Loucy (cell line): ENCODE measurements around the gene FXR2.

Experiments used
- H2AFZ ChIP-seq: fragments of 200-600 bp; sonication (generic); 2 replicates; pipeline ENCODE4 v1.6.0; 2016; ENCODE audit warnings: antibody characterized with exemption, mild to moderate bottlenecking, low read length, moderate library complexity
- H3F3A ChIP-seq: fragments of 200-600 bp; 2 replicates; pipeline ENCODE4 v1.6.0; 2016; ENCODE audit warnings: antibody characterized with exemption, low read depth, mild to moderate bottlenecking
- H3K27me3 ChIP-seq: fragments of 200-600 bp; sonication (generic); 2 replicates; pipeline ENCODE4 v1.6.1; 2014; ENCODE audit warnings: low read length, mild to moderate bottlenecking; ENCODE audit not compliant: insufficient read depth, poor library complexity, severe bottlenecking
- H3K36me3 ChIP-seq: fragments of 200-600 bp; sonication (generic); 2 replicates; pipeline ENCODE4 v1.6.1; 2016; ENCODE audit warnings: low read length; ENCODE audit not compliant: insufficient read depth
- H3K4me1 ChIP-seq: fragments of 200-600 bp; sonication (generic); 2 replicates; pipeline ENCODE4 v1.5.1; 2014; ENCODE audit warnings: low read length, mild to moderate bottlenecking; ENCODE audit not compliant: insufficient read depth, poor library complexity, severe bottlenecking
- H3K4me2 ChIP-seq: fragments of 200-600 bp; sonication (generic); 2 replicates; pipeline ENCODE4 v1.6.0; 2014; ENCODE audit warnings: antibody characterized with exemption, low read length, low read depth, mild to moderate bottlenecking; ENCODE audit not compliant: poor library complexity, severe bottlenecking
- H3K4me3 ChIP-seq: fragments of 200-600 bp; sonication (generic); 2 replicates; pipeline ENCODE4 v1.5.1; 2014; ENCODE audit warnings: low read length, mild to moderate bottlenecking, mixed read lengths; ENCODE audit not compliant: poor library complexity, severe bottlenecking
- H3K79me2 ChIP-seq: fragments of 200-600 bp; sonication (generic); 2 replicates; pipeline ENCODE4 v1.6.1; 2014; ENCODE audit warnings: low read length; ENCODE audit not compliant: insufficient read depth
- H3K9ac ChIP-seq: fragments of 200-600 bp; sonication (generic); 2 replicates; pipeline ENCODE4 v1.6.0; 2014; ENCODE audit warnings: mild to moderate bottlenecking, low read depth, low read length, moderate library complexity; ENCODE audit not compliant: poor library complexity, severe bottlenecking
- H3K9me2 ChIP-seq: fragments of 200-600 bp; sonication (generic); replicated peaks from 2 replicates; pipeline ENCODE4 v1.6.1; 2016; ENCODE audit warnings: low read depth, low read length, mixed read lengths
- H3K9me3 ChIP-seq: fragments of 200-600 bp; sonication (generic); 2 replicates; pipeline ENCODE4 v1.6.1; 2014; ENCODE audit warnings: mild to moderate bottlenecking, antibody characterized with exemption, low read length, low read depth; ENCODE audit not compliant: insufficient read depth
- H4K20me1 ChIP-seq: fragments of 200-600 bp; sonication (generic); 2 replicates; pipeline ENCODE4 v1.6.0; 2014; ENCODE audit warnings: antibody characterized with exemption, low read length, mild to moderate bottlenecking; ENCODE audit not compliant: insufficient read depth, poor library complexity, severe bottlenecking
- EZH2phosphoT487 ChIP-seq: fragments of 200-600 bp; IDR thresholded peaks from 2 replicates; pipeline ENCODE4 v1.6.1; 2018; ENCODE audit warnings: antibody characterized with exemption, mild to moderate bottlenecking, moderate library complexity, borderline replicate concordance
- TF ChIP-seq, protein P1 (sequence below): fragments of 200-600 bp; sonication (generic); conservative IDR thresholded peaks from 2 replicates; pipeline ENCODE4 v1.5.1; 2014; ENCODE audit warnings: mild to moderate bottlenecking, antibody characterized with exemption, low read length

FXR2 gene

DNA sequence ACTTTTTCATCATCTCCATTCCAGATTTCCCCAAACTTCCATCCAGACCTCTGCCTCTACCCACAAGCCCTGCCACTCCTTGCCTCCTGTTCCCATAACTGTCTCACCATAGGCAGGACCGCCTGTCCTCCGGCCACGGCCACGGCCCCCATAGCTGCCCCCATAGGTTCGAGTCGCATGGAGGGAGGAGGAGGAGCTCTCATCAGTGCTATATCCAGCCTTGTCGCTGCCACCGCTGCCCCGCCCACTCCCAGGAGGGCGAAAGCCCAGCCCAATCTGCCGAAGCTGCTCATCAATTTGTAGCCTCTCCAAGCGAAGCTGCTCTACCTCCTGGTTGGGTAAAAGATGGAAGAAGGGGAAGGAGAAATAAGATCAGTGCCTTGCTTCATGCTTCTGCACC is 21.4 kb downstream of the FXR2 start:
- Histone ChIP-seq H3K36me3 (peaks cover 62% of the 10 kb centered on the region; the same call in 1 of the 2 replicates), H2AFZ (no peak overlapping the region)

DNA sequence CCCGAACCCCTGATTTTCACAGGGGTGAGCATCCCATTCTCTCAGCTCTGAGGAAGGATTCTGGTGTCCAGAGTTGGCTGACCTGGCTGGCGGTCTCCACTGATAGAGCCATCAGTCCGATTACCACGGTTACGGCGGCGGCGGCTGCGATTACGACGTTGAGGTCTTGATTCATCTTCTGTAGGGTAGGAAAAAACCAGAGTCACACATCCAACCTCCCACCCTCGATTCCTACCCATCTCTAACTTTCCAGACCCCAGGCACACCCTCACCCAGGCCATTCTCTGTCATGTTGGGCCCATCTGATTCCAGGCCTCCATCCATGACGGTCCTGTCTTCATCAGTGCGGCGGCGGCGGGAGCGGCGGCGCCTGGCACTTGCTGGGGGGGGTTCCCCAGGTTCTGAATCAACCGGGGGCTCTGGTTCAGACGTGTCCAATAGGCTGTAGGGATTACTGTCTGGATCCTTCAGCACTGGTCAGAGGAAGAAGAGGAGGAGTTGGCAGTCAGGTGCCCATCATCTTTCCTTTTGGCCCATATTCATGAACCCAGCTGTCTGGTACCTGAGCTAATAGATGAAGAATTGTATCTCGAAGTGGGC is 22.2 kb downstream of the FXR2 start:
- H3K9ac ChIP-seq, result no peak overlapping the region
- no peaks in the 10 kb centered on the region for H3K9me2 ChIP-seq
- H3K9me3 ChIP-seq, result no peaks in the 10 kb centered on the region
- peaks cover 62% of the 10 kb centered on the region; the same call in 1 of the 2 replicates for H3K36me3 ChIP-seq
- TF ChIP-seq, protein P1, sequence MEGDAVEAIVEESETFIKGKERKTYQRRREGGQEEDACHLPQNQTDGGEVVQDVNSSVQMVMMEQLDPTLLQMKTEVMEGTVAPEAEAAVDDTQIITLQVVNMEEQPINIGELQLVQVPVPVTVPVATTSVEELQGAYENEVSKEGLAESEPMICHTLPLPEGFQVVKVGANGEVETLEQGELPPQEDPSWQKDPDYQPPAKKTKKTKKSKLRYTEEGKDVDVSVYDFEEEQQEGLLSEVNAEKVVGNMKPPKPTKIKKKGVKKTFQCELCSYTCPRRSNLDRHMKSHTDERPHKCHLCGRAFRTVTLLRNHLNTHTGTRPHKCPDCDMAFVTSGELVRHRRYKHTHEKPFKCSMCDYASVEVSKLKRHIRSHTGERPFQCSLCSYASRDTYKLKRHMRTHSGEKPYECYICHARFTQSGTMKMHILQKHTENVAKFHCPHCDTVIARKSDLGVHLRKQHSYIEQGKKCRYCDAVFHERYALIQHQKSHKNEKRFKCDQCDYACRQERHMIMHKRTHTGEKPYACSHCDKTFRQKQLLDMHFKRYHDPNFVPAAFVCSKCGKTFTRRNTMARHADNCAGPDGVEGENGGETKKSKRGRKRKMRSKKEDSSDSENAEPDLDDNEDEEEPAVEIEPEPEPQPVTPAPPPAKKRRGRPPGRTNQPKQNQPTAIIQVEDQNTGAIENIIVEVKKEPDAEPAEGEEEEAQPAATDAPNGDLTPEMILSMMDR, result no peak
- no peak overlapping the region for H2AFZ ChIP-seq
- no peaks in the 10 kb centered on the region for H3F3A ChIP-seq
- H3K27me3 ChIP-seq, result no peaks in the 10 kb centered on the region
- H3K4me2 ChIP-seq, result no peak overlapping the region
- H3K79me2 ChIP-seq, result no peaks in the 10 kb centered on the region
- no peaks in the 10 kb centered on the region for H4K20me1 ChIP-seq
- no peaks in the 10 kb centered on the region for H3K4me1 ChIP-seq
- no peak overlapping the region for H3K4me3 ChIP-seq

More for the DNA sequence above, 21.4 kb downstream of the FXR2 start:
- Histone ChIP-seq H3K79me2 (no peaks in the 10 kb centered on the region), H4K20me1 (no peaks in the 10 kb centered on the region), H3K4me3 (no peak overlapping the region), H3K9me2 (no peaks in the 10 kb centered on the region), H3K4me2 (no peak overlapping the region), H3F3A (no peaks in the 10 kb centered on the region), H3K9me3 (no peaks in the 10 kb centered on the region), H3K9ac (no peak overlapping the region), H3K4me1 (no peaks in the 10 kb centered on the region), H3K27me3 (no peaks in the 10 kb centered on the region)
- TF ChIP-seq, protein P1, result no peak
- TF ChIP-seq EZH2phosphoT487, result no peak

DNA sequence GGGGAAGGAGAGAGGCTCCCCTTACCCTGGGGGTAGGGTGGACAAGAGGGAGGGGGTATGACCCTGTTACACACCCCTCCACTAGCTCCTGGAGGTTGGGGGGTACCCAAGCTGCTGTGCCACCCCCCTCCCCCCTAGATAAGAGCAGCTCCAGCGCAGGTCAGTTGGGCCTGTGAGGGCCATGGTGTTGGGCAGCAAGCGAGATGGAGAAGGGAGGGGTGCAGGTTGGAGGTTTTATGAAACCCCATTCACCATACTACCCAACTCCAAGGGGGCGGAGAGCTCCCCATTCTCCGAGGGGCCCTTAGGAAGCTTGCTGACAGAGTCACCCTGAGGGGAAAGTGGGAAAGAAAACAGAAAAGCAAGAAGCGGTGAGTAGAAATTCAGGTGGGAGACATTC is 23.1 kb downstream of the FXR2 start:
- Histone ChIP-seq H3K79me2 (peaks cover under 1% of the 10 kb centered on the region; the same call in 1 of the 2 replicates), H3K9me3 (no peaks in the 10 kb centered on the region), H3K9ac (no peak overlapping the region), H3K4me1 (no peaks in the 10 kb centered on the region), H3K36me3 (peaks cover 58% of the 10 kb centered on the region; the same call in 1 of the 2 replicates), H3K4me2 (no peak overlapping the region), H4K20me1 (no peaks in the 10 kb centered on the region), H2AFZ (no peak overlapping the region), H3F3A (no peaks in the 10 kb centered on the region), H3K27me3 (no peaks in the 10 kb centered on the region), H3K9me2 (no peaks in the 10 kb centered on the region), H3K4me3 (no peak overlapping the region)
- TF ChIP-seq, protein P1, result no peak
- TF ChIP-seq EZH2phosphoT487, result no peak
